ENCODE data around the gene FAM120C. TPM values are rescaled to one million over a fixed set of nuclear protein-coding genes. Genes with fewer than 3 reads are reported as not detected.

FAM120C gene
- total RNA-seq = 1 to 10 TPM; 9.6 to 9.7 TPM
- polyA plus RNA-seq (2013, experiment 1 of 2) = 4.8 TPM
- polyA plus RNA-seq (2013, experiment 2 of 2) = 4.2 TPM
- long read RNA-seq, experiment 1, partial matches to known transcripts = 0 of 2 reads
- long read RNA-seq, experiment 1, other reads (novel, unspliced or antisense) = 2 of 2 reads
- long read RNA-seq, experiment 2, full-length matches to known transcripts = 3 of 6 reads
- long read RNA-seq, experiment 2, partial matches to known transcripts = 0 of 6 reads
- long read RNA-seq, experiment 2, other reads (novel, unspliced or antisense) = 3 of 6 reads
- long read RNA-seq, experiment 3, partial matches to known transcripts = 1 of 6 reads
- long read RNA-seq, experiment 3, other reads (novel, unspliced or antisense) = 1 of 6 reads
- long read RNA-seq, experiment 4 = 0 reads

GRCh38 chrX:54182864-54183613 lies at the start of gene FAM120C:
TSS of gene FAM120C (minus strand) at chrX:54183254. CDS start at chrX:54183198, 56 bp downstream.
- Histone ChIP-seq H3K36me3 (ENCODE audit: control insufficient read depth, insufficient read depth, low read length) (no peaks in the 10 kb centered on the region), H3K4me3 (ENCODE audit: low read length) (peak within 1 kb of the TSS; percentile 85), H3K9me3 (ENCODE audit: control insufficient read depth, low read length) (no peaks in the 10 kb centered on the region), H3K9ac (ENCODE audit: extremely low read depth, low read length, poor library complexity, severe bottlenecking) (no peak within 1 kb of the TSS), H3K27me3 (ENCODE audit: control insufficient read depth, insufficient read depth, low read length, poor library complexity, severe bottlenecking) (no peaks in the 10 kb centered on the region), H3K27ac (ENCODE audit: low read depth, low read length) (peak within 1 kb of the TSS; percentile 80), H3K4me1 (ENCODE audit: control insufficient read depth, insufficient read depth, low read length) (no peaks in the 10 kb centered on the region)
- peak within 1 kb of the TSS; percentile 62 for H3K27ac Mint-ChIP-seq
- DNase-seq = peak; percentile 87
- H3K4me3 Mint-ChIP-seq = peak within 1 kb of the TSS; percentile 66
- no peaks in the 10 kb centered on the region for H3K36me3 Mint-ChIP-seq (ENCODE audit: low read depth)
- TF ChIP-seq, protein P1, sequence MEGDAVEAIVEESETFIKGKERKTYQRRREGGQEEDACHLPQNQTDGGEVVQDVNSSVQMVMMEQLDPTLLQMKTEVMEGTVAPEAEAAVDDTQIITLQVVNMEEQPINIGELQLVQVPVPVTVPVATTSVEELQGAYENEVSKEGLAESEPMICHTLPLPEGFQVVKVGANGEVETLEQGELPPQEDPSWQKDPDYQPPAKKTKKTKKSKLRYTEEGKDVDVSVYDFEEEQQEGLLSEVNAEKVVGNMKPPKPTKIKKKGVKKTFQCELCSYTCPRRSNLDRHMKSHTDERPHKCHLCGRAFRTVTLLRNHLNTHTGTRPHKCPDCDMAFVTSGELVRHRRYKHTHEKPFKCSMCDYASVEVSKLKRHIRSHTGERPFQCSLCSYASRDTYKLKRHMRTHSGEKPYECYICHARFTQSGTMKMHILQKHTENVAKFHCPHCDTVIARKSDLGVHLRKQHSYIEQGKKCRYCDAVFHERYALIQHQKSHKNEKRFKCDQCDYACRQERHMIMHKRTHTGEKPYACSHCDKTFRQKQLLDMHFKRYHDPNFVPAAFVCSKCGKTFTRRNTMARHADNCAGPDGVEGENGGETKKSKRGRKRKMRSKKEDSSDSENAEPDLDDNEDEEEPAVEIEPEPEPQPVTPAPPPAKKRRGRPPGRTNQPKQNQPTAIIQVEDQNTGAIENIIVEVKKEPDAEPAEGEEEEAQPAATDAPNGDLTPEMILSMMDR (conservative IDR thresholded peaks at IDR 0.05) = no peak
- H3K4me1 Mint-ChIP-seq = peaks cover 24% of the 10 kb centered on the region
- H3K9me3 Mint-ChIP-seq = peaks cover 35% of the 10 kb centered on the region
- 0% methylated on average over 40 of the region's 70 CpGs; no CpG with 5 or more reads in 1 of the 2 experiments for WGBS, 2 experiments (ENCODE audit: insufficient coverage in 1 of 2, insufficient read length in 1 of 2)
- no peaks in the 10 kb centered on the region for H3K27me3 Mint-ChIP-seq (ENCODE audit: insufficient read depth)

GRCh38 chrX:54230435-54231148 lies 47.5 kb upstream of the FAM120C start:
- Mint-ChIP-seq H3K4me3 (no peak overlapping the region), H3K4me1 (no peaks in the 10 kb centered on the region), H3K27me3 (ENCODE audit: insufficient read depth) (no peaks in the 10 kb centered on the region), H3K36me3 (ENCODE audit: low read depth) (peaks cover 21% of the 10 kb centered on the region), H3K27ac (no peak overlapping the region), H3K9me3 (peaks cover 30% of the 10 kb centered on the region)
- no peaks in the 10 kb centered on the region for H3K27me3 ChIP-seq (ENCODE audit: control insufficient read depth, insufficient read depth, low read length, poor library complexity, severe bottlenecking)
- 94 to 100% methylated on average over 1 to 4 of the region's 4 CpGs for WGBS, 2 experiments (ENCODE audit: insufficient coverage in 1 of 2, insufficient read length in 1 of 2)
- TF ChIP-seq, protein P1 (conservative IDR thresholded peaks at IDR 0.05) = no peak
- no peaks in the 10 kb centered on the region for H3K4me1 ChIP-seq (ENCODE audit: control insufficient read depth, insufficient read depth, low read length)
- no peak overlapping the region for H3K9ac ChIP-seq (ENCODE audit: extremely low read depth, low read length, poor library complexity, severe bottlenecking)
- no peak for DNase-seq
- no peak overlapping the region for H3K27ac ChIP-seq (ENCODE audit: low read depth, low read length)
- H3K36me3 ChIP-seq (ENCODE audit: control insufficient read depth, insufficient read depth, low read length) = peaks cover 21% of the 10 kb centered on the region
- H3K9me3 ChIP-seq (ENCODE audit: control insufficient read depth, low read length) = no peaks in the 10 kb centered on the region
- H3K4me3 ChIP-seq (ENCODE audit: low read length) = no peak overlapping the region

GRCh38 chrX:54223581-54223980 lies 40.5 kb upstream of the FAM120C start:
- peak; percentile 68 for DNase-seq
- 61 to 83% methylated on average over 1 to 2 of the region's 2 CpGs for WGBS, 2 experiments (ENCODE audit: insufficient coverage in 1 of 2, insufficient read length in 1 of 2)
- Histone ChIP-seq H3K9ac (ENCODE audit: extremely low read depth, low read length, poor library complexity, severe bottlenecking) (no peak overlapping the region), H3K4me3 (ENCODE audit: low read length) (no peak overlapping the region), H3K9me3 (ENCODE audit: control insufficient read depth, low read length) (no peaks in the 10 kb centered on the region), H3K27me3 (ENCODE audit: control insufficient read depth, insufficient read depth, low read length, poor library complexity, severe bottlenecking) (no peaks in the 10 kb centered on the region), H3K4me1 (ENCODE audit: control insufficient read depth, insufficient read depth, low read length) (no peaks in the 10 kb centered on the region), H3K27ac (ENCODE audit: low read depth, low read length) (peak overlapping the region; percentile 24), H3K36me3 (ENCODE audit: control insufficient read depth, insufficient read depth, low read length) (peaks cover 8% of the 10 kb centered on the region)
- TF ChIP-seq, protein P1 (conservative IDR thresholded peaks at IDR 0.05) = no peak
- H3K9me3 Mint-ChIP-seq = peaks cover 38% of the 10 kb centered on the region
- H3K4me1 Mint-ChIP-seq = no peaks in the 10 kb centered on the region
- H3K27ac Mint-ChIP-seq = no peak overlapping the region
- H3K36me3 Mint-ChIP-seq (ENCODE audit: low read depth) = peaks cover 14% of the 10 kb centered on the region
- no peaks in the 10 kb centered on the region for H3K27me3 Mint-ChIP-seq (ENCODE audit: insufficient read depth)
- no peak overlapping the region for H3K4me3 Mint-ChIP-seq
